Panc1 (cell line): Measurements from ENCODE around the gene MYO18B.

Experiments used
- CTCF ChIP-seq: fragments of 450-650 bp; IDR thresholded peaks from 2 replicates; pipeline ENCODE4 v1.5.1; 2017; ENCODE audit warnings: mild to moderate bottlenecking
- TCF7L2 ChIP-seq: IDR thresholded peaks from 2 replicates; pipeline ENCODE4 v1.6.1; 2011; ENCODE audit warnings: mild to moderate bottlenecking, low read depth, low read length, inconsistent platforms

- TF ChIP-seq CTCF, result no peak
- TF ChIP-seq TCF7L2, result no peak
Observed at GRCh38 chr22:25922141-25922540, 180.2 kb downstream of the MYO18B start.
